ENCODE measurements around the gene PLXDC2.
"Not testable (repeated sequence)": the region's sequence is repeated elsewhere in the genome, so short reads cannot be mapped to it uniquely, and the experiment has no call there.

The PLXDC2 gene

DNA sequence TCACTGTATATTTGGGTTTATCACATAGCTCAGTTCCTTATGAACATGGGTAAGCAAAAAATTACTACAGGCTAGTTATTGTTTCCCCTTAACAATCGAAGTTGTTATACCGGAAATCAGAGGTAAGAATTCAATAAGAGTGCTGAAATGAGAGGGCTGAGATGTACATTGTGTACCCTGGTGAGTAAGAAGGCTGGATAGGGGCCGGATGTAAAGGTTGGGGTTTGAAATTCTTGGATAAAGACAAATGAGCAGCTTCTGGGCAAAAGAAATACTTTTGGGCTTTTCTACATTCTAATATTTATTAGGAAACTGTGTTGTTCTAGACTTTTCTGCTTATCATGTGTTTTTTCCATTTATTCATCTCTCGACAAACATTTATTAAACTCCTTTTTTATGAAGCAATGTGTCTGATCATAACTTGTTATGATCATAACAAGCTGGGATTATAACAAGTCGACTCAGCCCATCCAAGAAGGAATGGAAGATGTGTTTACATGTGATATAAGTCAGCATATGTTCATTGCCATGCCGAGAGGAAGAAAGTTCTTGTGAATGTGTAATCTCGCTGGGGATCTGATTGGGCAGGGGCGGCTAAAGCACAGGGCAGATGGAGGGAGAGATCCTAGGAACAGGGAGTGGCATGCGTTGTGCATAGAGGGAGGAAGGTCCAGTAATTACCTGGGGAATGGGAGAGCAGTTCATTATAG lies 155.3 kb downstream of the PLXDC2 start:
- DNase-seq = peak in 1 of 58 donors; percentile 31

- no peak for DNase-seq
These were observed 157.9 kb downstream of the PLXDC2 start for GRCh38 chr10:19974138-19974537.

DNA sequence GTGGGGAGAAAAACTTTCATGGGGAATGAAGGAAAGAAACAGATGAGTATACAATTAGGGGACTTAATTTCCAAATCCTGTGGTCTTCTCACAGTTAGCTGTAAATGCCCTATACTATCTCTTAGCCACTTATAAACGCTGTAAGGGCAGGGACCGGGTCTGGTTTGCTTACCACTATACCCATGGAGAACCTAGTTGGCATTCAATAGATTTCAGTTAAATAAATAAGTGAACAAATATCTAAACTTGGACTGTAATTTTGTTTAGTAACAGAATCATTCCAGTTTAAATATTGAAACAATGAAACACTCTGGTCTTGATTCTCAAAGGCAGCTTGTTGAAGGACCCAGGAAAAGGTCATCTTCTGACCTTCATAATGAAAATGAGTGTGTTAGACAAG lies 158.3 kb downstream of the PLXDC2 start:
- no peak for DNase-seq

GRCh38 chr10:19977097-19977521 lies 160.9 kb downstream of the PLXDC2 start:
- no peak for DNase-seq

DNA sequence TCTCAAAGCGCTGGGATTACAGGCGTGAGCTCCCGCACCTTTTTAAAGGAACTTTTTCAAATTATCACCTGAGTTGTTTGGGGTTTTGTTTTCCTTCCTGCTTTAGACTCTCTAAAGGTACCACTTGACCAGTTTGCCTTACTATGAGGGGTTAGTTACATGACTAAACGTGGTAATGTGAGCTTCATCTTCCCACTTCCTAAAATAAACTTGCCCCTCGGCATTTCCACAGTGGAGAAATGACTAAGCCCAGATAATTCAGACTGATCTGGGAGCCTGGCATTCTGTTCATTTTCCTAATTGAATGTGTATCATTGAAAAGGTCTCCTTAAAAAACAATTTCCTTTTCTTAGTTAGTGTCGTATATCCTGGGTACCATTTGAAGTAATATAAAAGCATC lies 163.4 kb downstream of the PLXDC2 start:
- no peak for DNase-seq

DNA sequence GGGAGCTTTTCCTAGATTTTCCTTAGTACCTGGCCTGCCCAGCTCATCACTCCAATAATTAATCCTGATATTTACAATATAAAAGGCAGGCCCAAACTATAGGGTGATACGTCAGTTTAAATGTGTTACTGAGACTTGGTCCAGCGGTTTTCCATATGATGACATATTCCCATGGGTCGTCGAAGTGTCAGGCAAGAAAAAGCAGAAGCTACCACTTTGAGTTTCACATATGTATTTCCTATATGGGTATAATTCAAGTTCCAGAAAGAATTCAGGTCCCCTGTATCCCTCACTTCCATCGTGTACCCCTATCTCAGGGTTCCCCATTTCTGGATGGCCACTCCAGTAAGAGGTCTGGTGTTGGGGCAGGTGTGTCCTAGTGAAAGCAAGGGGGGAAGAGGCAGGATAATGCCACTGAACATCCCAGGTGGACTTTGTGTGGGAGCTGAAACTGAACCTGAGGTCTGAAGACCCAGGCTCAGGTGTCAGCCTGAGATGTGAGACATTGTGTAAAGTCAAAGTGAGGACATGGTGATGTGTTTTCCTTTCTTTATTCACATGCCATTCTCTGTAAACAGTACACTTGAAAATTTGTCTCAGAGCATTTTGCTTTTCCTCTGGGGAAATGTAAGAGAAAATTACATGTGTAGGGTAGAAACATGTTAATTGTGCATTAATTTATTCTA lies 167.8 kb downstream of the PLXDC2 start:
- DNase-seq = no peak

DNA sequence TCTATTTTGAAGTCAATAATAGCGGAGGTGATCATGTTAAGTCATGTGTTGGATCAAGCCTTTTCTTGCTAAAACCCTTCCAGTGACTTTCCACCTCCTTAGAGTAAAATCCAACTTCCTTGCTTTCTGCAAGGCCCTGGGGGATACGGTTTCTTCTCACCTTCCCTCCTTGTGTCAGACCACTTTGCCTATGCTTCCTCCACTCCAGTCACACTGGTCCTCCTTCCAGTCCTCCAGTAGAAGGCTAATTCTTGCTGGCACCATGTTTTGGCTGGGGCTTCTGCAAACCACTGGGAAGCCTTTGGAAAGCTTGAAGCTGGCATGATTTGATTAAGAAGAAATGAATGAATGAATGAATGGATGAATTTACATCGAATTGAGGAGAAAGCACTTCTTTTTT lies 169.5 kb downstream of the PLXDC2 start:
- DNase-seq = no peak

DNA sequence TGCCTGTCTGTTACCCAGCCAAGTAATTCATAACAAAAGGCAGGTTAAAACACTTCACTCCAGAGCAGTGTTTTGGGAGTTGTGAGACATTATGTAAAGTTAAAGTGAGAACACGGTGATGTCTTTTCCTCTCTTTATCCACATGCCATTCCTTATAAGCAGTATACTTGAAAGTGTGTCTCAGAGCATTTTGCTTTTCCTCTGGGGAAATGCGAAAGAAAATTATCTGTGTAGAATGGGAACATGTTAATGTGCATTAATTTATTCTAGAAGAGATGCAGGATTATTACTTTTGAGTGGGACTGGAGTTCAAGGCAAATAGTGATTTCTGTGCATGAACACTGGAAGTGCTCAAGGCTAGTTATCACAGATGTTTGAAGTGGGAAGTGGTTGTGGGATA lies 170.4 kb downstream of the PLXDC2 start:
- no peak for DNase-seq

DNA sequence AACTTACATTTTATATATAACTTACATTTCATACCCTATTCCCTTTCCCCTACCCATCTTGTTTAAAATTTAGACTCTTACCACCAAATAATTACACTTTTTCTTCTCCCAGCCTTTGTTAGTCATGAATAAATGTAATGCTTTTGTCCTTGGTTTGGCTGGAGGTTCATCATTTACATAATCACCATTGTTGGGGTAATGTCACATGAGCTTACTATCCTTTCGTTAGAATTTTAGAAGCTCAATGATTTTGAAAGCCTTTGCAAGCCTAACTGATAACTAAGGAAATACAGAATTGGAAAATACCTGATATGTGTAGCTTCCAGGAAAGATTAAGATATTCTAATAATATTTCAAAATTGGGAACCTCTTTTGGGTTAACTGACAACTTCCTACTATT lies 171.7 kb downstream of the PLXDC2 start:
- peak in 1 of 58 donors; percentile 15 for DNase-seq

DNA sequence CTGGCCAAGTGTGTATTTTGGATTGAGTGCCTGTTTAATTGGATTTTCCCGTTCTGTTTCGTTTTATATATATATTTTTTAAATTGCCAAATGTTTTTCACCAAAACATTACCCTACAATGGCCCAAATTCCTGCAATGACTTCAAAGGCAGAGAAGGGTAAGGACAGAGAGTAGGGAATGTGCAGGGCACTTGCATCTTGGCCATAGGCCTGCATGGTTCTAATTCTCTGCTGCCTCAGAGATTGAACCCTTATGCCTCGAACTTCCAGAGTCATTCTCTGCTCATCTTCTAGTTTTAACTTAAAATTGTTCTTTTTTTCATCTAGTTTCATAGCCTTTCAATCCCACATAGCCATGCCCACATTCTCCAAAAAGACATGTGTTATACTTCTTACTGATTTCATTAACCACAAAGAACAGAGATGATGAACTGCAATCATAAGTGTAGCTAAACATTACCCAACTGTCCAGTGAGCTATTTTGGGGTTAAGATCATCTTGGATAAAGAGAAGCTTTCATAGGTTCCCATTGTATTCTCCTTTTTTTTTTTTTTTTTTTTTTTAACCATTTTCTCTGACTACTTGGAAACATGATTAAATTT lies 177.6 kb downstream of the PLXDC2 start:
- DNase-seq = no peak

- DNase-seq = no peak
These were observed 182.2 kb downstream of the PLXDC2 start for GRCh38 chr10:19998482-19998881.

DNA sequence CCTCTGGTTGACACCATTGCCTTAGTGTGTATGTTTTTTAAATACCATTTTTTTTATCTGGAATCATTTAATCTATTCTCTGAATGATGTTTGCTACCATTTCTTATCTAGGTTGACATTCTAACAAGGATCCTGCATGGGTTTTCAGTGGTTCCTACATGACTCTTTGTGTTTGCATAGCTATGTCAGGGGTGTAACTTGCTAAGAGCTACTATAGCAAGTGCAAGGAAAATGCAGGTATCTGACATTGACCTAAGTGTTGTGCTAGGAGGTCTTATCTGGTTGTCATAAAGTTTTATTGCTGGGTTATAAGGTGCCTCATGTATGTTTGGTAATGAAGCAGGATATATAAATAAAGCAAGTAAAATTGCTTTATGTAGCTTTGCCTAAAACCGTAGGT lies 183.2 kb downstream of the PLXDC2 start:
- DNase-seq = no peak

DNA sequence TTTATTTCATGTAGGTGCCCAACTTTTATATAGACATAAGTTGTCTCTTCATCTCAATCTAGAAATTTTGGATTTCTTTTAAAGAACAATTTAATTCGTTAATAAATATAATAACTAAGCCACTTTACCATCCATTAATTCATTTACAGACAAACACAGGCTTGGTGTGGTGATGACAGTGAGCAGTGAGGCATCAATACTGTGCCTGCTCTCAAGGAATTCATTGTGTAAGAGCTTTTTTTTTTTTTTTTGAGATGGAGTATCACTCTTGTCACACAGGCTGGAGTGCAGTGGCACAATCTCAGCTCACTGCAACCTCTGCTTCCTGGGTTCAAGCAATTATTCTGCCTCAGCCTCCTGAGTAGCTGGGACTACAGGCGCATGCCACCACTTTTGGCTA lies 185.8 kb downstream of the PLXDC2 start:
- not testable (repeated sequence) for DNase-seq

GRCh38 chr10:20002657-20003056 lies 186.4 kb downstream of the PLXDC2 start:
- no peak for DNase-seq

GRCh38 chr10:20004087-20004523 lies 187.9 kb downstream of the PLXDC2 start:
- peak in 17 of 58 donors; percentile 2 to 53 (median 8) for DNase-seq

- no peak for DNase-seq
These were observed 189.4 kb downstream of the PLXDC2 start for GRCh38 chr10:20005638-20006037.

DNA sequence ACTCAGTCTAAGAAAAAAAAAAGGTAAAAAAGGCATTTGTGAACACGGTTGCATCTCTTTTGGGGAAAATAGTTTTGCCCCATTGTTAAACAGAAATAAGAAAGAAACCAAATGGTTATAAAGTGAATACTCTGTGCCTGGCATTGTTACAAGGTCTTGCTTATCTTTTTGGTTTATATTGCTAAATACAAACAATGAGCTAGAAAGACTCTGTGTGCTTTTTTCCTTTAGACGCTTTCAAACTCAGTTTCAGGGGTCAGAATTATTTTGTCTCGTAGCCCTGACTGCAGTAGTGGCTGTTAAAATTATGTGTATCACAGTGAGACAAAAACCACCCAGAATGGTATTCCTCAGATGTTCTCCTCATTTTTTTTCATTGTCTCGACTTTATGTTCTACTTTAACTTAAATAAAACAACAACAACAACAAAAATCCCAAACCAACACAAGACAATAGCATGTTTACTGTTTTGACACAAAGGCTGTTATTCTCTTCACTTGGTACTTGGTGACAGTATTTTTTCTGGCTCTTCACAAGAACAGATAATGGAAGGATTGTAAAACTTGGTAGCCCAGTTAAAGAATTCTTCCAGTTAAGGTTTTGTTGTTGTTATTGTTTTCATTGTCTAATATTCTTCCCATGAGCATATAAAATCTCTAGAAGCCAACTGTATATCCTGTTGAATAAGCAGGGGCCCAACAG lies 190.1 kb downstream of the PLXDC2 start:
- peak in 1 of 58 donors; percentile 47 for DNase-seq

DNA sequence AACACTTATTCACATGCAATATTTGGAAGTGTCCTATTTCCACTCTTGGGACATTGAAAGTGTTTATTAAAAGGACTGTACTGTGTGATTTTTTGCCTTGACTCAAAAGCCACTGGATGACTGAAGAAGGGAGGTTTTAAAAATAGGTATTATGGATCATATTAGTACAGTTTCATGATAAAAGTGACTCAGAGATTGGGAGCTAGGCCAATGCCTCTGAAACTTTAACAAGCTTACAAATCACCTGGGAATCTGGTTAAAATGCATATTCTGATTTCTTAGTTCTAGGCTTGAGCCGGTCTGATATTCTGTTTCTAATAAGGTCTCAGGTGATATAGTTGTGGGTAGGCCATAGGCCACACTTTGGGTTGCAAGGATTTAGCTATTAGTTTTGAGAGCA lies 191.2 kb downstream of the PLXDC2 start:
- no peak for DNase-seq

GRCh38 chr10:20013991-20014750 lies 197.9 kb downstream of the PLXDC2 start:
- no peak for DNase-seq

DNA sequence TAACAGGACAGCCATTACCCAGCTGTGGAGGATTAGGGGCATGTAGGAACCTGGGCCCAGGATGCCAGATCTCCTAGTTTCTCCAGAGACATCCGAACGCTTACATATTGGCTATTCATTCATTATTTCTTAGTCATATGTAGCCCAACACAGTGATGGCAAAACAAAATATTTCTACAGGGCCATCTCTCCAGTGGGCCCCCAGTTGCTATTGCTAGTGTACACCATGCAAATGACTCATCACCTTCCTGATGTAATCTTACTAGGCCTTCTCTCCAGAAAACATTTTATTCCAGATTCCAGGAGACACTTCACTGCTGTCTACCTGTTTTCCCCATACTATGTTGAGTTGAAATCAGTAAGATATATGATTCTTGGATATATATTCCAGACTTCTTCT lies 201.7 kb downstream of the PLXDC2 start:
- no peak for DNase-seq

DNA sequence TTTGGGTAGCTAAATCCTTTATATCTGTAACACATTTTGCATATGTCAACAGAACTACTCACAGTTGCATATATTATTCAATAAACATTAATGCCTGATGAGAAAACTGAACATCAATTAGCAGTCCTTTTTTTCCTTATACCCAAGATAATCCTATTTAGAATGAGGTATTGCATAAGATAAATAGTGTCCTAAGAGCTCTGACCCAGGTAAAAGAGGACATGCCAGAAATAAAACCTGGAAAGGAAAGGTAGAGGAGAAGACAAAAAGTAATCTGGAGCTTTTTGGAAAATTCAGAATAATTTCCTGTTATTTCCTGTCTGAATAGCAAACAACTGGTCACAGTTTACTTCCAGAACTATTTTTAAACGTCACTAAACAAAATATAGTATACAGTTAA lies 204.4 kb downstream of the PLXDC2 start:
- no peak for DNase-seq
